Measurements from ENCODE around the gene SMKR1.
"Not testable (repeated sequence)": the region's sequence is repeated elsewhere in the genome, so short reads cannot be mapped to it uniquely, and the experiment has no call there.

SMKR1 gene

GRCh38 chr7:129501760-129502707, at the start of gene SMKR1:
SMKR1 (plus strand) TSS chr7:129502531; CDS start chr7:129502825, 294 bp downstream.
- DNase-seq, result peak; percentile 87 to 88

GRCh38 chr7:129452589-129453231, 49.6 kb upstream of the SMKR1 start:
- no peak for DNase-seq

GRCh38 chr7:129453510-129454248, 48.7 kb upstream of the SMKR1 start:
- DNase-seq, result no peak

GRCh38 chr7:129454249-129454551, 48.1 kb upstream of the SMKR1 start:
- DNase-seq, result no peak

GRCh38 chr7:129456421-129456820, 45.9 kb upstream of the SMKR1 start:
- DNase-seq, result no peak

- DNase-seq, result no peak
Observed at GRCh38 chr7:129457101-129457500, 45.2 kb upstream of the SMKR1 start.

GRCh38 chr7:129458171-129458570, 44.2 kb upstream of the SMKR1 start:
- DNase-seq, result no peak

- no peak for DNase-seq
Observed at GRCh38 chr7:129461809-129462208, 40.5 kb upstream of the SMKR1 start.

GRCh38 chr7:129462420-129462819, 39.9 kb upstream of the SMKR1 start:
- no peak for DNase-seq

- no peak for DNase-seq
Observed at GRCh38 chr7:129464194-129464593, 38.1 kb upstream of the SMKR1 start.

- DNase-seq, result no peak
Observed at GRCh38 chr7:129465080-129465479, 37.3 kb upstream of the SMKR1 start.

- DNase-seq, result no peak
Observed at GRCh38 chr7:129466796-129467195, 35.5 kb upstream of the SMKR1 start.

- DNase-seq, result no peak
Observed at GRCh38 chr7:129468087-129468486, 34.2 kb upstream of the SMKR1 start.

GRCh38 chr7:129468547-129468946, 33.8 kb upstream of the SMKR1 start:
- no peak for DNase-seq

GRCh38 chr7:129469930-129470329, 32.4 kb upstream of the SMKR1 start:
- DNase-seq, result no peak

- DNase-seq, result no peak
Observed at GRCh38 chr7:129470411-129470810, 31.9 kb upstream of the SMKR1 start.

- DNase-seq, result no peak
Observed at GRCh38 chr7:129471402-129471827, 30.9 kb upstream of the SMKR1 start.

- not testable (repeated sequence) for DNase-seq
Observed at GRCh38 chr7:129475931-129476330, 26.4 kb upstream of the SMKR1 start.

GRCh38 chr7:129476398-129476797, 25.9 kb upstream of the SMKR1 start:
- DNase-seq, result not testable (repeated sequence)

- DNase-seq, result no peak
Observed at GRCh38 chr7:129479831-129480230, 22.5 kb upstream of the SMKR1 start.

GRCh38 chr7:129480674-129481363, 21.5 kb upstream of the SMKR1 start:
- no peak for DNase-seq

GRCh38 chr7:129481376-129481775, 21.0 kb upstream of the SMKR1 start:
- DNase-seq, result not testable (repeated sequence)

- no peak for DNase-seq
Observed at GRCh38 chr7:129482781-129483180, 19.6 kb upstream of the SMKR1 start.

Measured in activated CD4-positive, alpha-beta T cell treated with anti-CD3 and anti-CD28 coated beads, Interleukin-2, amount 50 U/mL, for 48 hours (primary cell).